Right lobe of liver (tissue), 4 donors: ENCODE measurements around the gene LARP1B.
"Not testable (repeated sequence)": the region's sequence is repeated elsewhere in the genome, so short reads cannot be mapped to it uniquely, and the experiment has no call there.

Source experiments
- POLR2A ChIP-seq: fragments of 450-650 bp; IDR thresholded peaks from one replicate; pipeline ENCODE4 v1.6.1; 2017; ENCODE audit warnings: antibody characterized with exemption, mild to moderate bottlenecking
- TF ChIP-seq, protein P1 (sequence below), 4 donors: fragments of 200-600 bp in 3 of 4; fragments of 450-650 bp in 1 of 4; IDR thresholded peaks; one replicate each; pipeline versions ENCODE4 v1.5.1 to v1.8.0; 2016 to 2022; ENCODE audit warnings: antibody characterized with exemption in 4 of 4, mild to moderate bottlenecking in 2 of 4
- donor health status: DM: no; HTN: no; CAD: no.
- donor health status: DM: no; HTN: no; CAD: no.
- donor health status: DM: no; HTN: yes; CAD: no.

DNA sequence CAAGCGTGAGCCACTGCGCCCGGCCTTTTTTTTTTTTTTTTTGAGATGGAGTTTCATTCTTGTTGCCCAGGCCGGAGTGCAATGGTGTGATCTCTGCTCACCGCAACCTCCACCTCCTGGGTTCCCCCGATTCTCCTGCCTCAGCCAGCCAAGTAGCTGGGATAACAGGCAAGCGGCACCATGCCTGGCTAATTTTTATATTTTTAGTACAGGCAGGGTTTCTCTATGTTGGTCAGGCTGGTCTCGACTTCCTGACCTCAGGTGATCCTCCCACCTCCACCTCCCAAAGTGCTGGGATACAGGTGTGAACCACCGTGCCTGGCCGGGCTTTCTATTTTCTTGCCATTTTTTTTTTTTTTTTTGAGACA lies 5.3 kb downstream of the LARP1B start:
- TF ChIP-seq, protein P1, sequence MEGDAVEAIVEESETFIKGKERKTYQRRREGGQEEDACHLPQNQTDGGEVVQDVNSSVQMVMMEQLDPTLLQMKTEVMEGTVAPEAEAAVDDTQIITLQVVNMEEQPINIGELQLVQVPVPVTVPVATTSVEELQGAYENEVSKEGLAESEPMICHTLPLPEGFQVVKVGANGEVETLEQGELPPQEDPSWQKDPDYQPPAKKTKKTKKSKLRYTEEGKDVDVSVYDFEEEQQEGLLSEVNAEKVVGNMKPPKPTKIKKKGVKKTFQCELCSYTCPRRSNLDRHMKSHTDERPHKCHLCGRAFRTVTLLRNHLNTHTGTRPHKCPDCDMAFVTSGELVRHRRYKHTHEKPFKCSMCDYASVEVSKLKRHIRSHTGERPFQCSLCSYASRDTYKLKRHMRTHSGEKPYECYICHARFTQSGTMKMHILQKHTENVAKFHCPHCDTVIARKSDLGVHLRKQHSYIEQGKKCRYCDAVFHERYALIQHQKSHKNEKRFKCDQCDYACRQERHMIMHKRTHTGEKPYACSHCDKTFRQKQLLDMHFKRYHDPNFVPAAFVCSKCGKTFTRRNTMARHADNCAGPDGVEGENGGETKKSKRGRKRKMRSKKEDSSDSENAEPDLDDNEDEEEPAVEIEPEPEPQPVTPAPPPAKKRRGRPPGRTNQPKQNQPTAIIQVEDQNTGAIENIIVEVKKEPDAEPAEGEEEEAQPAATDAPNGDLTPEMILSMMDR (IDR thresholded peaks at IDR 0.05), result not testable (repeated sequence)
- TF ChIP-seq POLR2A, result not testable (repeated sequence)
